T-cell (primary cell): ENCODE results near the gene MAMDC2. TPM values are rescaled to one million over a fixed set of nuclear protein-coding genes. Genes with fewer than 3 reads are reported as not detected.

ENCODE experiments used
- ATAC-seq, 4 experiments: fragments of 200-7000 bp in 3 of 4; fragments of 150-1000 bp in 1 of 4; cut with Tn5 transposase; replicated peaks in 1 of 4; 1 replicate in 3 of 4; 2 replicates in 1 of 4; pipeline ENCODE4 v1.10.0; 2021; ENCODE audit warnings: moderate library complexity in 3 of 4, mild to moderate bottlenecking in 2 of 4, moderate number of reproducible peaks in 1 of 4
- CTCF ChIA-PET, 2 donors: fragments of 300-600 bp; sonication (Branson Sonifier 250); formaldehyde crosslinking; loops; one replicate each; lab custom pipeline; 2022; ENCODE audit warnings: antibody characterized with exemption in 2 of 2; lab: Charles Lee
- POLR2A ChIA-PET, 2 donors: fragments of 300-600 bp; sonication (Branson Sonifier 250); formaldehyde crosslinking; loops; one replicate each; lab custom pipeline; 2022; ENCODE audit warnings: antibody characterized with exemption in 2 of 2; lab: Charles Lee
- DNase-seq, 35 experiments: peaks; one replicate each; pipeline versions ENCODE4 v3.0.0 to v3.0.0-alpha.2; 2013 to 2023
- H3K27ac ChIP-seq: one replicate; pipeline ENCODE4 v1.5.1; 2013; ENCODE audit warnings: low read length
- H3K27me3 ChIP-seq, 2 experiments: replicated peaks in 1 of 2; 1 replicate in 1 of 2; 2 replicates in 1 of 2; pipeline versions ENCODE4 v1.6.1 to v1.7.0; 2013; ENCODE audit warnings: low read length in 1 of 2, mixed read lengths in 1 of 2; ENCODE audit not compliant: control insufficient read depth in 2 of 2, insufficient read depth in 2 of 2; ENCODE audit errors: extremely low read depth in 1 of 2
- H3K36me3 ChIP-seq, 2 donors: 1 replicate in 1 of 2; 2 replicates in 1 of 2; pipeline versions ENCODE4 v1.6.1 to v1.7.0; 2013; ENCODE audit warnings: low read length in 1 of 2; ENCODE audit not compliant: control insufficient read depth in 2 of 2, insufficient read depth in 1 of 2; ENCODE audit errors: extremely low read depth in 1 of 2
- H3K4me1 ChIP-seq, 2 experiments: 1 replicate in 1 of 2; 2 replicates in 1 of 2; pipeline versions ENCODE4 v1.6.1 to v1.7.0; 2013; ENCODE audit warnings: low read length in 2 of 2, mixed read lengths in 1 of 2; ENCODE audit not compliant: insufficient read depth in 2 of 2, control insufficient read depth in 1 of 2; ENCODE audit errors: extremely low read depth in 1 of 2
- H3K4me3 ChIP-seq, 2 donors: 1 replicate in 1 of 2; 2 replicates in 1 of 2; pipeline versions ENCODE4 v1.5.1 to v1.7.0; 2013; ENCODE audit warnings: mild to moderate bottlenecking in 2 of 2, low read length in 1 of 2, moderate library complexity in 1 of 2; ENCODE audit not compliant: control insufficient read depth in 1 of 2; ENCODE audit errors: extremely low read depth in 1 of 2
- H3K9me3 ChIP-seq: 2 replicates; pipeline ENCODE4 v1.7.0; 2013
- H3K27ac Mint-ChIP-seq, 2 donors: one replicate each; pipeline ENCODE4 v1.8.0; 2020 to 2021; ENCODE audit warnings: mild to moderate bottlenecking in 2 of 2, mixed read lengths in 2 of 2
- H3K27me3 Mint-ChIP-seq, 2 donors: one replicate each; pipeline ENCODE4 v1.8.0; 2021 to 2022; ENCODE audit warnings: mixed read lengths in 2 of 2
- H3K36me3 Mint-ChIP-seq: one replicate; pipeline ENCODE4 v1.8.0; 2021; ENCODE audit warnings: mixed read lengths
- H3K4me1 Mint-ChIP-seq, 3 donors: one replicate each; pipeline ENCODE4 v1.8.0; 2020 to 2022; ENCODE audit warnings: mixed read lengths in 3 of 3, mild to moderate bottlenecking in 1 of 3
- H3K4me3 Mint-ChIP-seq, 3 donors: one replicate each; pipeline ENCODE4 v1.8.0; 2020 to 2022; ENCODE audit warnings: mild to moderate bottlenecking in 3 of 3, mixed read lengths in 3 of 3, moderate library complexity in 3 of 3
- H3K9me3 Mint-ChIP-seq, 3 donors: one replicate each; pipeline ENCODE4 v1.8.0; 2020 to 2022; ENCODE audit warnings: mixed read lengths in 3 of 3
- WGBS: methylation state at CpG from one replicate; pipeline ENCODE4 v1.1.5; 2013; ENCODE audit warnings: missing lambda C conversion rate; ENCODE audit not compliant: insufficient coverage; 5-methylcytosine and 5-hydroxymethylcytosine counted together
- total RNA-seq, 35 experiments: library from RNA in 6 of 35; stranded (reverse) in 6 of 35; fragments of 120-200 nt in 1 of 35; gene quantifications; one replicate each; pipeline versions ENCODE4 v1.2.1 to v1.2.4 and lab custom pipeline; 2013 to 2026

The MAMDC2 gene
- total RNA-seq, 5 donors from 2014 or later (not counting 1 experiment from before 2014, with no cell fraction given): 0.09 to 0.19 (median 0.12) TPM; not detected in 2

DNA sequence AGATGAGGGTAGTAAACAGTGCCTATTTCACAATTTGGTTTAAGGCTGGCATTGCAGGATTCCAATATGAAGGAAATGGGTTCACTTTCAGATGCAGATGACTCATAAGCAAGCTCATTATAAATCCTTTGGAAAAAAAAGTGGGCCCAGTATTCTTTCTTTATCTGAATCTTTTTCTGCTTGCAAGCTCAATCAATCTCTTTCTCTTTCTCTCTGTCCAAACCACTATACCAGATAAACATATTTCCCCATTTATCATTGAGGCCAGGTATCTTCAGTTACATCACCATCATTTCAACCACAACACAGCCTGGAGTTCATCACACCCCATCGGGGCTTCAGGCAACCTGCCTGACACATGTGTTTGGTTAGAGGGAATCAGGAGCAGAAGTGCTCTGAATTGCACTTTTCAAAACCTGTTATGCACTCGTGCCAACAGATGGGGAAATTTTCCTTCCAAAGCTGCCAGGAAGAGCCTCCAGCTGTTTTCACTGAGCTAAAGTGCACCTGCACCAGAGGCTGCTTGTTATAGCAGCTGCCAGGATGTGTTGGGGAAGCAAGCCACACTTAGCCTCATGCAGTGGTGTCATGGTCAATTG is 30.0 kb upstream of the MAMDC2 start:
- no peaks in the 10 kb centered on the region for H3K4me1 ChIP-seq
- no peaks in the 10 kb centered on the region for H3K36me3 ChIP-seq
- H3K9me3 ChIP-seq: no peaks in the 10 kb centered on the region
- H3K27me3 Mint-ChIP-seq: peaks cover 3 to 4% of the 10 kb centered on the region in 2 donors
- no peak for ATAC-seq
- H3K27me3 ChIP-seq: no peaks in the 10 kb centered on the region
- H3K4me3 ChIP-seq: no peak overlapping the region
- no peak overlapping the region for H3K27ac Mint-ChIP-seq
- no peak overlapping the region for H3K27ac ChIP-seq
- 25% methylated on average over 1 of the region's 2 CpGs for WGBS
- H3K36me3 Mint-ChIP-seq: no peaks in the 10 kb centered on the region
- H3K4me1 Mint-ChIP-seq: no peaks in the 10 kb centered on the region
- ChIA-PET POLR2A (no interaction called here), CTCF (no interaction called here)
- no peak for DNase-seq
- no peaks in the 10 kb centered on the region for H3K9me3 Mint-ChIP-seq
- no peak overlapping the region for H3K4me3 Mint-ChIP-seq

DNA sequence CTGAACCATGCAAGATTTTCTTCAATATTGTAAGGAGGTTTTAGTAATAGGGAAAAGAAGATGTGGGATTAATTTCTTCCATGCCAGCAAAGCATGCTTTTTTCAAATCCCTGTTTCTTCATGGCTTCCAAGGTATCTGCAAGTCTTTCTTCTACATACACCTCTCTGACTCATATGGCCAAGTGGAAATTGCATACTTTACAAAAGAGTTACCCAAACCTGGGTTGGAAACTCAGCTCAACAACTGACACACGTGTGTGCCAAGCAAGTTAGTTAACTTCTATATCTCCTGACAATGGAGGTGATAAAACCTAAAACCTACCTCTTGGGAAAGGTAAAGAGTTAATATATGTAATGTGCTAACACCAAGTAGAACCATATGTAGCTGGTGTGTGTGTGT is 28.5 kb upstream of the MAMDC2 start:
- ATAC-seq (no peak), DNase-seq (no peak)
- H3K36me3 ChIP-seq: no peaks in the 10 kb centered on the region
- no CpG with 5 or more reads among the region's 1 CpG for WGBS
- H3K36me3 Mint-ChIP-seq: no peaks in the 10 kb centered on the region
- no peak overlapping the region for H3K4me3 Mint-ChIP-seq
- H3K4me1 Mint-ChIP-seq: no peaks in the 10 kb centered on the region
- no peak overlapping the region for H3K4me3 ChIP-seq
- ChIA-PET CTCF (no interaction called here), POLR2A (interaction anchor here in 1 of 2 donors (0.6 kb wide), 1 partner anchor 86 kb away, joined by 9 read pairs; no protein-coding TSS in a partner anchor)
- H3K27me3 ChIP-seq: no peaks in the 10 kb centered on the region
- no peak overlapping the region for H3K27ac Mint-ChIP-seq
- H3K4me1 ChIP-seq: no peaks in the 10 kb centered on the region
- no peak overlapping the region for H3K27ac ChIP-seq
- H3K9me3 Mint-ChIP-seq: no peaks in the 10 kb centered on the region
- H3K27me3 Mint-ChIP-seq: peaks cover 0 to 4% of the 10 kb centered on the region in 2 donors
- no peaks in the 10 kb centered on the region for H3K9me3 ChIP-seq

DNA sequence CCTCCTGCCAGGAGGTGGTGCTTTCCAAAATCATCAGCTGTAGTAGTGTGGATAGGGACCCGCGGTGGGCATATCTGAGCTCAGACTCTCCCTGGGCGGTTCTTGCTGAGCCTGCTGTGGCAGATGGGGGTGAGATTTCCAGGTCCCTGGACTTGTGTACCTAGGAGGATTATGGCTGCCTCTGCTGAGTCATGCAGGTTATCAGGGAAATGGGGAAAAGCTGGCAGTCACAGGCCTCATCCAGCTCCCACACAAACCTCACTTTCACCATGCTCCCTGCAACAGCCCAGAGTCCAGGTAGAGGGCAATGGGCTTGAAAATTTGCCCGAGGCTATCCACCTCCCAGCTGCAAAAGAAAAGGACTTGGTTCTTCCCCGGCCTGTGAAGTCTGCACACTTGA is 23.4 kb upstream of the MAMDC2 start:
- no peak overlapping the region for H3K27ac Mint-ChIP-seq
- ATAC-seq: no peak
- no peaks in the 10 kb centered on the region for H3K9me3 ChIP-seq
- CTCF ChIA-PET: no interaction called here
- H3K4me1 ChIP-seq: no peaks in the 10 kb centered on the region
- H3K4me3 Mint-ChIP-seq: no peak overlapping the region
- no CpG with 5 or more reads among the region's 5 CpGs for WGBS
- H3K9me3 Mint-ChIP-seq: no peaks in the 10 kb centered on the region
- POLR2A ChIA-PET: no interaction called here
- H3K36me3 ChIP-seq: no peaks in the 10 kb centered on the region
- no peak for DNase-seq
- H3K4me3 ChIP-seq: no peak overlapping the region
- H3K27ac ChIP-seq: no peak overlapping the region
- H3K36me3 Mint-ChIP-seq: no peaks in the 10 kb centered on the region
- no peaks in the 10 kb centered on the region for H3K27me3 ChIP-seq
- H3K4me1 Mint-ChIP-seq: no peaks in the 10 kb centered on the region
- H3K27me3 Mint-ChIP-seq: peaks cover 3 to 9% of the 10 kb centered on the region in 2 donors

DNA sequence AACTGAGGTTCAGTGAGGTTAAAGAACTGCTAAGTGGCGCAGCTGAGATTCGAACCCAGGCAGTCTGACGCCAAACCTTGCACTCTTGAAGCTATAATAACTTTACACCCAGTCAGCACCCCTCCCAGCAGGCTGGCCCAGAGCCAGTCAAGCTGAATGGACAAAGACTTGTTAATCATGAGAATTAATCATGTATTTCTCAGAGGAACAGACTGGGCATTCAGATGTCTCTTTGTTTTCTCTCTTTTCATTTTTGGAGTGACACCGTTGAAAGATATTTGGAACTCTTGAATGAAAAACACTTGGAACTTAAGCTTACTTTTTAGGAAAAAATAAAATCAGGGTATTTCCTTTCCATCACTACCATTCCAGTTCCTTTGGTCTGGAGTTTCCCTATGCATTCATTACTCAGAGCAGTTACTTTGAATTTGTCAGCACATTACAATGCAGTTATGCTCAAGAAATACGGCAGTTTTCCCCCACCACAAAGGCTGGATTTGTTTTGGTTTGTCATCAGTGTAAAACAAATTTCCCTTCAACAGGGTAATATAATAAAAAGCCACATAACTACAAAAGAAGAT is 22.6 kb upstream of the MAMDC2 start:
- ChIA-PET CTCF (no interaction called here), POLR2A (no interaction called here)
- ATAC-seq (no peak), DNase-seq (no peak)
- H3K4me1 Mint-ChIP-seq: no peaks in the 10 kb centered on the region
- no peak overlapping the region for H3K27ac ChIP-seq
- WGBS: 89% methylated on average over 3 of the region's 5 CpGs
- peaks cover 6 to 7% of the 10 kb centered on the region in 2 donors for H3K27me3 Mint-ChIP-seq
- H3K36me3 ChIP-seq: no peaks in the 10 kb centered on the region
- no peaks in the 10 kb centered on the region for H3K9me3 ChIP-seq
- no peak overlapping the region for H3K27ac Mint-ChIP-seq
- no peak overlapping the region for H3K4me3 ChIP-seq
- no peaks in the 10 kb centered on the region for H3K36me3 Mint-ChIP-seq
- H3K4me3 Mint-ChIP-seq: no peak overlapping the region
- no peaks in the 10 kb centered on the region for H3K9me3 Mint-ChIP-seq
- H3K27me3 ChIP-seq: no peaks in the 10 kb centered on the region
- H3K4me1 ChIP-seq: no peaks in the 10 kb centered on the region

DNA sequence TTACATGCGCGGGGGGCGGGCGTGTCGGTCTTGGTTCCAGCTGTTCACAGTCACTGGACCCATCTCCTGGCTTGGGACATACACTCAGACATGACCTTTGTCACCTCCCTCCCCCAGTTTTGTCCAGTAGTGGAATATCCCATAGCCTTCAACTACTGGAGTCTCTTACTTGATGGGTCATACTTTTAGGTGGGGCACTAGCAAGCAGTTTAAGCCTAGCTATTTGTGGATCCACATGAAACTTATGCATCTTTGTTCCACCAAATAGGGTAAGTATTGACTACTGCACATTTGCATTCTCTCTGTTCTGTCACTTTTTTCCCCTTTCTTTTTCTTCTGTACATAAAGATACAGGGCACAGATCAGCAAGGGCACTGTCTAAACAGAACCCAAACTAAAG is 15.4 kb upstream of the MAMDC2 start:
- Mint-ChIP-seq H3K4me3 (no peak overlapping the region), H3K27ac (no peak overlapping the region), H3K36me3 (no peaks in the 10 kb centered on the region), H3K27me3 (peaks cover 8 to 13% of the 10 kb centered on the region in 2 donors), H3K4me1 (no peaks in the 10 kb centered on the region), H3K9me3 (no peaks in the 10 kb centered on the region)
- ChIA-PET POLR2A (no interaction called here), CTCF (no interaction called here)
- peaks cover 0 to 6% of the 10 kb centered on the region in 2 experiments for H3K27me3 ChIP-seq
- no peak for ATAC-seq
- DNase-seq: no peak
- 77% methylated on average over 5 of the region's 5 CpGs for WGBS
- H3K4me1 ChIP-seq: no peaks in the 10 kb centered on the region
- no peak overlapping the region for H3K27ac ChIP-seq
- no peak overlapping the region for H3K4me3 ChIP-seq
- H3K36me3 ChIP-seq: no peaks in the 10 kb centered on the region
- no peaks in the 10 kb centered on the region for H3K9me3 ChIP-seq

DNA sequence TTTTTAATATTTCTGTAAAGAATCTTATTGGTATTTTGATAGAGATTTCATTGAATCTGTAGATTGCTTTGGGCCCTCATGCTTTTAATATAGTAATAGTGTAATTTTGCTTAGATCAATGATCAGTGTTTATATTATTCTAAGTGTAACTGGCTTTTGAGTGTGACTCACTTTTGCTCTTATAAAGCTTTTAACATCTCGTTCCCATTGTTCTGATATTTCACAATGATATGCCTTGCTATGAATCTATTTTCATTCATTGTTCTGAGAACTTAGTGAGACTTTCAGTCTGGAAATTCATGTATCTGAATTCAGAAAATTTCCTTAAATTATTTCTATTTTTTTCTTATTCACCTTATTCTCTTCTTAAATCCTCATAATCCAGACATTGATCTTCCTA is 13.5 kb upstream of the MAMDC2 start:
- ATAC-seq (no peak), DNase-seq (no peak)
- H3K27ac ChIP-seq: no peak overlapping the region
- no peaks in the 10 kb centered on the region for H3K9me3 ChIP-seq
- no peaks in the 10 kb centered on the region for H3K4me1 ChIP-seq
- Mint-ChIP-seq H3K27me3 (peaks cover 6 to 12% of the 10 kb centered on the region in 2 donors), H3K9me3 (no peaks in the 10 kb centered on the region), H3K4me1 (no peaks in the 10 kb centered on the region), H3K36me3 (no peaks in the 10 kb centered on the region), H3K27ac (no peak overlapping the region), H3K4me3 (no peak overlapping the region)
- no peaks in the 10 kb centered on the region for H3K36me3 ChIP-seq
- POLR2A ChIA-PET: no interaction called here
- peaks cover 3 to 6% of the 10 kb centered on the region in 2 experiments for H3K27me3 ChIP-seq
- no CpG with 5 or more reads among the region's 1 CpG for WGBS
- CTCF ChIA-PET: interaction anchor here in 1 of 2 donors (0.6 kb wide), 1 partner anchor 161 kb away, joined by 3 read pairs; no protein-coding TSS in a partner anchor
- H3K4me3 ChIP-seq: no peak overlapping the region
